ENCODE data around the gene PRSS8.

GRCh38 chr16:31109622-31110021 lies 25.9 kb downstream of the PRSS8 start:
- TF ChIP-seq CTCF (IDR thresholded peaks at IDR 0.05; ENCODE audit: borderline replicate concordance, extremely low read depth, low read length, poor library complexity, severe bottlenecking) (no peak), EZH2 (IDR thresholded peaks at IDR 0.05; ENCODE audit: borderline replicate concordance, low read depth, low read length, severe bottlenecking) (no peak)
